GM18951 (cell line): ENCODE measurements around the gene MESP2.

Experiments
- POLR2A ChIP-seq: IDR thresholded peaks from 4 replicates; pipeline ENCODE4 v1.6.1; 2011; ENCODE audit warnings: mild to moderate bottlenecking; ENCODE audit not compliant: insufficient read length, insufficient read depth; ENCODE audit errors: extremely low read depth
- in situ Hi-C: fragments of 300-500 bp; cut with MboI; formaldehyde crosslinking; loops from one replicate; pipeline ENCODE4 v1.12.0; 2022; ENCODE audit warnings: low sequenced_read_pairs, mixed read lengths, inconsistent platforms; ENCODE audit not compliant: unreplicated experiment

Gene MESP2, protein sequence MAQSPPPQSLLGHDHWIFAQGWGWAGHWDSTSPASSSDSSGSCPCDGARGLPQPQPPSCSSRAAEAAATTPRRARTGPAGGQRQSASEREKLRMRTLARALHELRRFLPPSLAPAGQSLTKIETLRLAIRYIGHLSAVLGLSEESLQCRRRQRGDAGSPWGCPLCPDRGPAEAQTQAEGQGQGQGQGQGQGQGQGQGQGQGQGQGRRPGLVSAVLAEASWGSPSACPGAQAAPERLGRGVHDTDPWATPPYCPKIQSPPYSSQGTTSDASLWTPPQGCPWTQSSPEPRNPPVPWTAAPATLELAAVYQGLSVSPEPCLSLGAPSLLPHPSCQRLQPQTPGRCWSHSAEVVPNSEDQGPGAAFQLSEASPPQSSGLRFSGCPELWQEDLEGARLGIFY

GRCh38 chr15:89776274-89777072 lies at the start of gene MESP2:
Gene MESP2, plus strand, starts transcription at chr15:89776332. Its CDS starts 26 bp downstream, at chr15:89776358.
- in situ Hi-C loops = no loop called here
- no peak for TF ChIP-seq POLR2A

DNA sequence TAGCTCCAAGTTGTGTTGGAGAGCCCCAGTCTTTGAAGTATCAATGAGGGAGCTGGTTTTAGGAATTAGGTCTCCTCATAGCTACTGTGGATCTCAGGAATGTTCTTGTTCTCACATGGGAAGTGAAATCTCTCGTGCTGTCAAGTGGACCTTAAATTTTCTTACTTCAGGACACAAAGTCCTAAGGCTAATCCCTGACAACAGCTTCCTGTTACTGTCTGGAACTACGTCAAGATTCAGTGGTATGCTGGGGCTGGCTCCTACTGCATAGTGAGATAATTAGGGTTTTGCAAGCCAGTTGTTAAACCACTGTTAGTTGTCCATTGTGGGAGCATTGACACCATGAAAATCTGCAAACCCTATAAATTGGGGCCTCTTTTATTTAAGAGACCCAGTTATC lies 47.9 kb upstream of the MESP2 start:
- in situ Hi-C loops = no loop called here
- TF ChIP-seq POLR2A = no peak

DNA sequence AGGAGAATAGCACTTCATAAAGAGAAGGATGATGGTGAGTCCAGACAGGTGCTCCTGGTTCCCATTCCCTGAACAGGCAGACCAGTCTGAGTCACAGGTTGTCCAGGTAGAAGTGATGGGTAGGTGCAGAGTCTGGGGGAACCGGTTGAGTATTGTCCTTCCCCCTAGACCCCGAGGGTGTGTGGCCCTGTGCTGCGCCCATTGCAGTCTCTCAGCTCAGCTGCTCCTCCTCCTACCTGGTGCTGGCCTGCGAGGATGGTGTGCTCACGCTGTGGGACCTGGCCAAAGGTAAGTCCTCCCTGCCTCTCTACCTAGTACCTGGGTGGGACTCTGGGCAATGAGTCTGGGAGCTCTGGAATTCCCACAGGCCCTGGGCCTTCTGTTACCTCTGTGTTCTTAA lies 44.9 kb upstream of the MESP2 start:
- TF ChIP-seq POLR2A = no peak
- in situ Hi-C loops = no loop called here

- no peak for TF ChIP-seq POLR2A
- in situ Hi-C loops = no loop called here
These were observed 43.5 kb upstream of the MESP2 start for GRCh38 chr15:89732451-89733172.

DNA sequence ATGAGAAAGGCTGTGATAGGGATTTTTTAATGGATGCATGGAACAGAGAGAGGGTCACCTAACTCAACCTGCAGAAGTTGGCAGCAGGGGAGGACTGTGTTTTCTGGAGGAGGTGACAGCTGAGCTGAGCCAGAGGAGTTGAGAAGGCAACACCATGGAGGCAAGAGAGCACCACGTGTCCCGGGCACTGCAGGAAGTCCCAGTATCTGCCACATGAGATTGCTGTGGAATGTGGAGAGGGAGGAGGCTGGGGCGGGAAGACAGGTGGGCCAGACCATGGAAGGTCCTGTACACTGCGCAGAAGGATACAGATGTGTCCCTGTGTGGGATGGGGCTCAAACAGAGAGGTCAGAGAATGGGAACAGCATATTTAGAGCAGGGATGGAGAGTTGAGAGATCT lies 40.4 kb upstream of the MESP2 start:
- in situ Hi-C loops = no loop called here
- no peak for TF ChIP-seq POLR2A

- in situ Hi-C loops = no loop called here
- TF ChIP-seq POLR2A = no peak
These were observed 36.0 kb upstream of the MESP2 start for GRCh38 chr15:89740137-89740536.

- TF ChIP-seq POLR2A = no peak
- in situ Hi-C loops = no loop called here
These were observed 33.1 kb upstream of the MESP2 start for GRCh38 chr15:89743011-89743410.

DNA sequence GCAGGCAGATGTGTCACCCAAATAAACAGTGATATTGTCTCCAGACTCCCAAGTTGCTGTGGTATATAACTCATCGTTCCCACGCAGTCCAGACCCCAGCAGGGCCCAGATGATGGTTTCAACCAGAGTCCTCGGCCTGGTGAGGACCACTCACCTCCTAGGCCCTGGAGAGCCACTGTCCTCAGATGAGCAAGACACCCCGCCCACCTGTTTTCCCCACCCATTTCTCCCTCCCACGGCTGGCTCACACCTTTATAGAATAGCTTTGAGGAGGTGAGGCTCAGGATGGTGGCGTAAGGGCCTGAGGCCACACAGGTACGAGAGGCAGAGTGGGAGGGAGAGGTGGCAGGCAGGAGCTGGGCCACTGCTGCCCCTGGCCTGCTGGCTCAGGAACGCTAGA lies 32.5 kb upstream of the MESP2 start:
- in situ Hi-C loops = no loop called here
- TF ChIP-seq POLR2A = no peak

DNA sequence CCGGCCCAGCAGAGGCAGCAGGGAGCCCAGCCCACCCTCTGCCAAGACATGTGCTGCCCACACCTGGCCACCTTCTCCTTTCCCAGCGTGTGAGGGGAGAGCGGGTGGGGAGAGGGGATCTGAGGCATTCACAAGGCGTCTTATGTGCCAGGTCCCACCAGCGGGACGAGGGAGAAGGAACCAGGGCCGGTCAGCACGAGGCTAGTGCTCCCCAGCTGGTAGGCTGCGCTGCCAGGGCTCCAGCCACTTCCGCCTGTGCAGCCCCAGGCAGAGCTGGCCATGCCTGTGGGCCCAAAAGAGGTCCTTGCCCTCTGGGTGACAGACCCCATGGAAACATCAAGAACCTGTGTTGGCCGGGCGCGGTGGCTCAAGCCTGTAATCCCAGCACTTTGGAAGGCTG lies 31.0 kb upstream of the MESP2 start:
- TF ChIP-seq POLR2A = no peak
- in situ Hi-C loops = no loop called here

- no peak for TF ChIP-seq POLR2A
- in situ Hi-C loops = no loop called here
These were observed 30.4 kb upstream of the MESP2 start for GRCh38 chr15:89745768-89746167.

DNA sequence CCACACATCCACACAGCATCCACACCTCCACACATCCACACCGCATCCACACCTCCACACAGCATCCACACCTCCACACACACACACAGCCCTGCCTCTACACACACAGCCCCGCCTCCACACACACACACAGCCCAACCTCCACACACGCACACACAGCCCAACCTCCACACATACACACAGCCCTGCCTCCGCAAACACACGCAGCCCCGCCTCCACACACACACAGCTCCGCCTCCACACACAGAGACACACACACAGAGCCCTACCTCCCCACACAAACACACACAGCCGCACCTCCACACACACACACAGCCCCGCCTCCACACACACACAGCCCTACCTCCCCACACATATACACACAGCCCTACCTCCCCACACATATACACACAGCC lies 29.7 kb upstream of the MESP2 start:
- in situ Hi-C loops = no loop called here
- no peak for TF ChIP-seq POLR2A

- in situ Hi-C loops = no loop called here
- TF ChIP-seq POLR2A = no peak
These were observed 28.1 kb upstream of the MESP2 start for GRCh38 chr15:89747708-89748682.

GRCh38 chr15:89749054-89749453 lies 27.1 kb upstream of the MESP2 start:
- TF ChIP-seq POLR2A = no peak
- in situ Hi-C loops = no loop called here

- no peak for TF ChIP-seq POLR2A
- in situ Hi-C loops = no loop called here
These were observed 26.6 kb upstream of the MESP2 start for GRCh38 chr15:89749526-89749925.
